GM12864 (cell line): Measurements from ENCODE around the gene RBM8A.

Source experiments
- DNase-seq: peaks from one replicate; pipeline ENCODE4 v3.0.0-alpha.2; 2011; ENCODE audit warnings: low read depth
- H3K4me3 ChIP-seq: 2 replicates; pipeline ENCODE4 v1.5.1; 2011; ENCODE audit warnings: mild to moderate bottlenecking, low read depth, low read length, control low read depth
- CTCF ChIP-seq: IDR thresholded peaks from 2 replicates; pipeline ENCODE4 v1.5.1; 2011; ENCODE audit warnings: low read depth, mild to moderate bottlenecking, moderate library complexity, low read length, control low read depth, inconsistent platforms; ENCODE audit errors: missing control alignments

Gene RBM8A

GRCh38 chr1:145898756-145899155 is 28.5 kb downstream of the RBM8A start:
- no peak for DNase-seq
- H3K4me3 ChIP-seq: no peak overlapping the region
- no peak for TF ChIP-seq CTCF

GRCh38 chr1:145897969-145898368 is 29.3 kb downstream of the RBM8A start:
- H3K4me3 ChIP-seq: no peak overlapping the region
- no peak for DNase-seq
- no peak for TF ChIP-seq CTCF

DNA sequence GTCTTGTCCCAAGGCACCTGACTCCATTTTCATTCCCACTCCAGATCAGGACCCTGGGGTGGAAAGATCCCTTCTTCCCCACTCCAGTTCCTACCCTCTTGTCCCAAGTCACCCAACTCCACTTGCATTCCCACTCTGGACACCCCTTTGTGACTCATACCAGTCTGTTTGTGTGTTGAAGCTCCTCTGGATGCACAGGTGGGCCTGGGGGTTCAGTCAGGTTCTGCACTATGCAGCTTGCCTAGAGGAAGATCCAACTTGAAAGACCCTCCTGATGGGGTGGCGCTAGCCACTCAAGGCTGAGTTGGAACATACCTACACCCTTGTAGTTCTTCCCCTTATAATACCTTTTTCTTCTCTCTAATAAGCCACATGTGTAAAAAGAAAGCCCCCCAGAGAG is 31.8 kb downstream of the RBM8A start:
- no peak for DNase-seq
- H3K4me3 ChIP-seq: no peak overlapping the region
- TF ChIP-seq CTCF: no peak

DNA sequence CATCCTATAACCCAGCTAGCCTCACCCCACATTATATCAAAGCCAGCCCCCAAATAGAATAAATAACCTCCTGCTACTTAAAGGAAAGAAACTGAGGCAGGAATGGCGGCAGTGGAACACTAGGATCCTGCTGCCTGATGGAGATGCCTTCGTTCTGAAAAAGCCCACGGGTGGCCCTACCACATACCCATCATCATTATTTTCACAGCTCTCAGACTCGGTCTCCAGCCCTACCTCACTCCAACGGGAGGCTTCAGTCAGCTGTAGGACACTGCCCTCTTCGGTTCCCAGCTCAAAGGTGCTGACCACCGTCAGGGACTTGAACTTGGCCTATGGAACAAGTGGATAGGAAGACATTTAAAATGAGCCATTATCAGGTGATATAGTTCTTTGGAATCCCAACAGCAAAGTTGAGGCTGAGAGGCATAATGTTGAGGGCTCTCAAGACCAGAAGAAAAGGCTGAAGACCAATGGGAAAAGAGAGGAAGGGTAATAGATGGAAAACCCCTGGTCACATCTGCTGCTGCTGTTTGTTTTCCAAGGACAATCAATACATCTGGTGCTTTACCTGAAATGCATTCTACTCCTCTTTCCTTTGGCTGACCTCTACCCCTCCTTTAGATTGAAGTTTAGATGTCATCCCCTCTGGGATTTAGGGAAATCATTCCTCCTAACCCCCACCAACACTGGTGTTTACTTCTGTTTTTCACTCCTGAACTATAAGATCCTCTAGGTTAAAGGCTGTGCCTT is 33.8 kb downstream of the RBM8A start:
- H3K4me3 ChIP-seq: no peak overlapping the region
- DNase-seq: no peak
- no peak for TF ChIP-seq CTCF

GRCh38 chr1:145892486-145893087 is 34.7 kb downstream of the RBM8A start:
- no peak for DNase-seq
- TF ChIP-seq CTCF: no peak
- H3K4me3 ChIP-seq: no peak overlapping the region

GRCh38 chr1:145891587-145892485 is 35.4 kb downstream of the RBM8A start:
- H3K4me3 ChIP-seq: no peak overlapping the region
- DNase-seq: peak; percentile 13
- peak; percentile 86 for TF ChIP-seq CTCF
